GM12874 (cell line): ENCODE measurements around the gene VPS26A.

ENCODE experiments used
- CTCF ChIP-seq: IDR thresholded peaks from 2 replicates; pipeline ENCODE4 v1.5.1; 2011; ENCODE audit warnings: low read depth, mild to moderate bottlenecking, control low read depth, low read length, moderate library complexity; ENCODE audit not compliant: insufficient read depth

The VPS26A gene

GRCh38 chr10:69217119-69217754 is 93.3 kb downstream of the VPS26A start:
- no peak for TF ChIP-seq CTCF

- no peak for TF ChIP-seq CTCF
These were observed 94.9 kb downstream of the VPS26A start for GRCh38 chr10:69218831-69219230.

- no peak for TF ChIP-seq CTCF
These were observed 96.1 kb downstream of the VPS26A start, which contains the start of gene HKDC1 for GRCh38 chr10:69220041-69220451. TSS of gene HKDC1 (plus strand) at chr10:69220332. CDS start at chr10:69220436, 104 bp downstream.

- TF ChIP-seq CTCF = no peak
These were observed 96.5 kb downstream of the VPS26A start for GRCh38 chr10:69220507-69220906.
